Esophagus squamous epithelium (tissue), 4 donors: ENCODE data around the gene RARA.

Experiments
- POLR2A ChIP-seq, 4 donors: fragments of 450-650 bp; IDR thresholded peaks; one replicate each; pipeline ENCODE4 v1.6.1; 2017; ENCODE audit warnings: antibody characterized with exemption in 4 of 4, mild to moderate bottlenecking in 4 of 4, moderate library complexity in 3 of 4
- TF ChIP-seq, protein P1 (sequence below), 6 experiments: fragments of 450-650 bp in 4 of 6; fragments of 200-600 bp in 2 of 6; sonication (generic) in 2 of 6; IDR thresholded peaks; one replicate each; pipeline ENCODE4 v1.5.1; 2016 to 2019; ENCODE audit warnings: antibody characterized with exemption in 6 of 6, mild to moderate bottlenecking in 4 of 6, moderate library complexity in 4 of 6

DNA sequence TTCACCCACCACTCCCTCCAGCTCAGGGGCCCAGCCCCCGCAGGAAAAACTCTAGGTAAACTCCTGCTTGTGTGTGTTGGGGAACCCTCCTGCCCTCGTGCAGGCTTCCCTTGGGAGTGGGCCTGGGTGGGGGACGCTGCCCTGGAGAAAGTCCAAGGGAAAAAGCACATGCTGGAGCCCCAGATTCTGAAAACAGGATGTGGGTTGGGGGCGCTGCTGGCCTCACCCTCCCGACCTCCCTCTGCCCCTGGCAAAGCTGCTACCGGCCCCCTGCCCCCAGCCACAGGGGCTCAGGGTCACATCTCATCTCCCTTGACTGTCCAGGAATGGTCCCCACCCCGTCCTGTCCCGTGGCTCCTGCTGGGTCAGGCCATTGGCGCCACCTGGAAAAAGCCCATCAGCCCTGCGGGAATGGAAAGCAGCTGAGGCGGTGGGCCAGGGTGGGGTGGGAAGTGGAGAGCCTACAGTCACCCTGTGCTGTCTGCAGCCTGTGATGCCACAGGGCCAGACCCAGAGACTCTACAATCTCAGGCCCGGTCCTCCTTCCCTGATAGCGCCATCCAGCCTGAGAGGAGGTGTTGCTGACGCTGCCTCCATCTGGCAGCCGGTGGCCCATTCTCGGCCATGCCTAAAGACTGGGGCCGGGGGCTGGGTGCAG lies 58.0 kb downstream of the RARA start:
- TF ChIP-seq, protein P1, sequence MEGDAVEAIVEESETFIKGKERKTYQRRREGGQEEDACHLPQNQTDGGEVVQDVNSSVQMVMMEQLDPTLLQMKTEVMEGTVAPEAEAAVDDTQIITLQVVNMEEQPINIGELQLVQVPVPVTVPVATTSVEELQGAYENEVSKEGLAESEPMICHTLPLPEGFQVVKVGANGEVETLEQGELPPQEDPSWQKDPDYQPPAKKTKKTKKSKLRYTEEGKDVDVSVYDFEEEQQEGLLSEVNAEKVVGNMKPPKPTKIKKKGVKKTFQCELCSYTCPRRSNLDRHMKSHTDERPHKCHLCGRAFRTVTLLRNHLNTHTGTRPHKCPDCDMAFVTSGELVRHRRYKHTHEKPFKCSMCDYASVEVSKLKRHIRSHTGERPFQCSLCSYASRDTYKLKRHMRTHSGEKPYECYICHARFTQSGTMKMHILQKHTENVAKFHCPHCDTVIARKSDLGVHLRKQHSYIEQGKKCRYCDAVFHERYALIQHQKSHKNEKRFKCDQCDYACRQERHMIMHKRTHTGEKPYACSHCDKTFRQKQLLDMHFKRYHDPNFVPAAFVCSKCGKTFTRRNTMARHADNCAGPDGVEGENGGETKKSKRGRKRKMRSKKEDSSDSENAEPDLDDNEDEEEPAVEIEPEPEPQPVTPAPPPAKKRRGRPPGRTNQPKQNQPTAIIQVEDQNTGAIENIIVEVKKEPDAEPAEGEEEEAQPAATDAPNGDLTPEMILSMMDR (IDR thresholded peaks at IDR 0.05) = no peak
- TF ChIP-seq POLR2A (IDR thresholded peaks at IDR 0.05) = no peak
